H9 (cell line): ENCODE measurements around the gene PIM3. TPM values are rescaled to one million over a fixed set of nuclear protein-coding genes. Genes with fewer than 3 reads are reported as not detected.
A peak's percentile ranks its signal among the peaks of the same experiment; 100 is the strongest.

ENCODE experiments used
- DNase-seq: peaks from one replicate; pipeline ENCODE4 v3.0.0-alpha.2; 2017
- H2AFZ ChIP-seq: one replicate; pipeline ENCODE4 v1.6.1; 2013; ENCODE audit warnings: mild to moderate bottlenecking, low read length, control low read depth, moderate library complexity
- H2AK5ac ChIP-seq: 2 replicates; pipeline ENCODE4 v1.6.1; 2013; ENCODE audit warnings: low read length, control low read depth, mixed read lengths; ENCODE audit not compliant: insufficient read length
- H2BK120ac ChIP-seq: one replicate; pipeline ENCODE4 v1.6.1; 2013; ENCODE audit warnings: low read depth, mild to moderate bottlenecking, low read length, control low read depth, inconsistent platforms; ENCODE audit not compliant: poor library complexity, severe bottlenecking
- H2BK12ac ChIP-seq: 2 replicates; pipeline ENCODE4 v1.6.1; 2013; ENCODE audit warnings: low read length, control low read depth, mixed read lengths, low read depth; ENCODE audit not compliant: insufficient read length
- H2BK15ac ChIP-seq: 2 replicates; pipeline ENCODE4 v1.6.1; 2013; ENCODE audit warnings: low read depth, low read length, control low read depth
- H2BK20ac ChIP-seq: one replicate; pipeline ENCODE4 v1.6.1; 2013; ENCODE audit warnings: low read depth, mild to moderate bottlenecking, low read length, control low read depth, inconsistent platforms; ENCODE audit not compliant: poor library complexity, severe bottlenecking
- H2BK5ac ChIP-seq: 2 replicates; pipeline ENCODE4 v1.6.1; 2013; ENCODE audit warnings: low read length, control low read depth, mixed read lengths; ENCODE audit not compliant: insufficient read length
- H3K14ac ChIP-seq: 2 replicates; pipeline ENCODE4 v1.6.1; 2013; ENCODE audit warnings: low read length, control low read depth; ENCODE audit not compliant: insufficient read depth
- H3K18ac ChIP-seq: 2 replicates; pipeline ENCODE4 v1.6.1; 2013; ENCODE audit warnings: low read depth, mild to moderate bottlenecking, mixed read lengths, low read length, control low read depth; ENCODE audit not compliant: insufficient read length
- H3K23ac ChIP-seq: 2 replicates; pipeline ENCODE4 v1.6.1; 2013; ENCODE audit warnings: low read length, control low read depth, mixed read lengths, low read depth; ENCODE audit not compliant: insufficient read length
- H3K23me2 ChIP-seq: 2 replicates; pipeline ENCODE4 v1.6.1; 2013; ENCODE audit warnings: low read depth, mild to moderate bottlenecking, mixed read lengths, low read length, control low read depth; ENCODE audit not compliant: insufficient read length, poor library complexity, severe bottlenecking
- H3K27ac ChIP-seq: 2 replicates; pipeline ENCODE4 v1.5.1; 2013; ENCODE audit warnings: low read length, control low read depth, mixed read lengths, low read depth; ENCODE audit not compliant: insufficient read length
- H3K27me3 ChIP-seq: 2 replicates; pipeline ENCODE4 v1.6.1; 2013; ENCODE audit warnings: low read length, control low read depth, inconsistent platforms; ENCODE audit not compliant: insufficient read depth
- H3K4ac ChIP-seq: 2 replicates; pipeline ENCODE4 v1.6.1; 2013; ENCODE audit warnings: low read depth, mild to moderate bottlenecking, control low read depth, inconsistent platforms, low read length, moderate library complexity
- H3K4me1 ChIP-seq: 2 replicates; pipeline ENCODE4 v1.6.1; 2013; ENCODE audit warnings: low read length, control low read depth, inconsistent platforms; ENCODE audit not compliant: insufficient read depth
- H3K4me2 ChIP-seq: 2 replicates; pipeline ENCODE4 v1.6.1; 2013; ENCODE audit warnings: low read length, control low read depth, mixed read lengths; ENCODE audit not compliant: insufficient read length, insufficient read depth
- H3K56ac ChIP-seq: 2 replicates; pipeline ENCODE4 v1.6.1; 2013; ENCODE audit warnings: low read depth, mild to moderate bottlenecking, mixed read lengths, low read length, control low read depth; ENCODE audit not compliant: insufficient read length
- H3K79me1 ChIP-seq: 2 replicates; pipeline ENCODE4 v1.6.1; 2013; ENCODE audit warnings: low read depth, mild to moderate bottlenecking, moderate library complexity, low read length, control low read depth, inconsistent platforms; ENCODE audit not compliant: insufficient read depth, poor library complexity, severe bottlenecking
- H3K79me2 ChIP-seq: 2 replicates; pipeline ENCODE4 v1.6.1; 2013; ENCODE audit warnings: low read length, control low read depth, inconsistent platforms; ENCODE audit not compliant: insufficient read depth
- H3K9ac ChIP-seq: 2 replicates; pipeline ENCODE4 v1.6.1; 2013; ENCODE audit warnings: low read length, control low read depth, mixed read lengths; ENCODE audit not compliant: insufficient read length; ENCODE audit errors: extremely low read depth
- H3K9me3 ChIP-seq: one replicate; pipeline ENCODE4 v1.6.1; 2013; ENCODE audit warnings: low read depth, low read length, inconsistent platforms; ENCODE audit not compliant: control insufficient read depth
- H3T11ph ChIP-seq: one replicate; pipeline ENCODE4 v1.6.1; 2013; ENCODE audit warnings: mild to moderate bottlenecking, low read length, control low read depth, inconsistent platforms
- H4K20me1 ChIP-seq: one replicate; pipeline ENCODE4 v1.6.1; 2013; ENCODE audit not compliant: control insufficient read depth, insufficient read length, insufficient read depth
- H4K5ac ChIP-seq: 2 replicates; pipeline ENCODE4 v1.6.1; 2013; ENCODE audit warnings: low read depth, mild to moderate bottlenecking, mixed read lengths, low read length, control low read depth; ENCODE audit not compliant: insufficient read length
- H4K8ac ChIP-seq: replicated peaks from 2 replicates; pipeline ENCODE4 v1.6.1; 2013; ENCODE audit warnings: low read length, control low read depth, mixed read lengths, low read depth; ENCODE audit not compliant: insufficient read length
- H4K91ac ChIP-seq: 2 replicates; pipeline ENCODE4 v1.6.1; 2013; ENCODE audit warnings: low read depth, mild to moderate bottlenecking, moderate library complexity, mixed read lengths, low read length, control low read depth; ENCODE audit not compliant: insufficient read length
- H3K27ac Mint-ChIP-seq, 3 experiments: 2 replicates in 2 of 3; 3 replicates in 1 of 3; pipeline ENCODE4 v1.8.0; 2020 to 2021; ENCODE audit warnings: mixed read lengths in 3 of 3, mild to moderate bottlenecking in 1 of 3, moderate library complexity in 1 of 3
- H3K27me3 Mint-ChIP-seq: 2 replicates; pipeline ENCODE4 v1.8.0; 2021; ENCODE audit warnings: low read depth, mild to moderate bottlenecking, moderate library complexity, mixed read lengths
- H3K36me3 Mint-ChIP-seq, 3 experiments: 2 replicates in 2 of 3; 3 replicates in 1 of 3; pipeline ENCODE4 v1.8.0; 2020 to 2021; ENCODE audit warnings: low read depth in 3 of 3, mixed read lengths in 3 of 3; ENCODE audit not compliant: insufficient read depth in 1 of 3
- H3K4me1 Mint-ChIP-seq, 2 experiments: 2 replicates each; pipeline ENCODE4 v1.8.0; 2020; ENCODE audit warnings: mixed read lengths in 2 of 2
- H3K4me3 Mint-ChIP-seq, 2 experiments: 2 replicates in 1 of 2; 3 replicates in 1 of 2; pipeline ENCODE4 v1.8.0; 2020 to 2021; ENCODE audit warnings: mild to moderate bottlenecking in 2 of 2, mixed read lengths in 2 of 2, moderate library complexity in 1 of 2
- H3K9me3 Mint-ChIP-seq, 2 experiments: 2 replicates in 1 of 2; 3 replicates in 1 of 2; pipeline ENCODE4 v1.8.0; 2020; ENCODE audit warnings: mild to moderate bottlenecking in 2 of 2, mixed read lengths in 2 of 2, moderate library complexity in 1 of 2
- CTCF ChIP-seq: fragments of 200-600 bp; sonication (generic); conservative IDR thresholded peaks from 3 replicates; pipeline ENCODE4 v1.8.0; 2021; ENCODE audit warnings: antibody characterized with exemption, mild to moderate bottlenecking
- WGBS: extraction: QIAGEN DNeasy Blood & Tissue Kit; methylation state at CpG from one replicate; pipeline ENCODE4 v1.1.7; 2013; ENCODE audit warnings: missing lambda C conversion rate, low lambda C conversion rate, mixed read lengths; ENCODE audit not compliant: insufficient read length; ENCODE audit errors: extremely low coverage; 5-methylcytosine and 5-hydroxymethylcytosine counted together
- long read RNA-seq: library from polyadenylated mRNA; unstranded; transcript quantifications from one replicate; pipeline ENCODE4 v2.0.0, GENCODE V29; 2020
- total RNA-seq: library from RNA; stranded (reverse); gene quantifications from 2 replicates; pipeline ENCODE4 v1.2.1, GENCODE V29; 2021

The PIM3 gene
- total RNA-seq = 43.4 and 45.1 TPM in 2 replicates
- long read RNA-seq, transcript PIM3-201 (6 exons, 2,369 nt) = major isoform, 19 of 31 reads
- long read RNA-seq, partial matches to known transcripts = 12 of 31 reads
- long read RNA-seq, other reads (novel, unspliced or antisense) = 0 of 31 reads

- H3K4ac ChIP-seq = no peak within 1 kb of the TSS
- WGBS = no CpG with 5 or more reads among the region's 137 CpGs
- H3K4me1 Mint-ChIP-seq = peaks cover 2 to 10% of the 10 kb centered on the region in 2 experiments; a peak in 2 of 4 replicates
Observed at GRCh38 chr22:49960159-49961004, at the start of gene PIM3. Gene PIM3 (plus strand): TSS chr22:49960772. CDS start chr22:49960948, 176 bp downstream.

More at GRCh38 chr22:49960159-49961004, at the start of gene PIM3:
- Histone ChIP-seq H3K4me2 (peak within 1 kb of the TSS; percentile 54), H3K4me1 (no peaks in the 10 kb centered on the region), H3K27me3 (no peaks in the 10 kb centered on the region), H3K23ac (no peak within 1 kb of the TSS), H3T11ph (no peak within 1 kb of the TSS), H3K79me2 (peaks cover 3% of the 10 kb centered on the region; the same call in 1 of the 2 replicates), H4K20me1 (no peaks in the 10 kb centered on the region), H2AFZ (no peak within 1 kb of the TSS), H2BK5ac (no peak within 1 kb of the TSS), H3K9ac (peak within 1 kb of the TSS; percentile 77), H2AK5ac (no peak within 1 kb of the TSS), H3K9me3 (no peaks in the 10 kb centered on the region), H3K14ac (peak within 1 kb of the TSS; percentile 74), H2BK120ac (no peak within 1 kb of the TSS), H4K91ac (no peak within 1 kb of the TSS), H2BK15ac (no peak within 1 kb of the TSS), H3K56ac (no peak within 1 kb of the TSS), H2BK12ac (no peak within 1 kb of the TSS), H3K27ac (no peak within 1 kb of the TSS), H4K5ac (no peak within 1 kb of the TSS), H3K18ac (peak within 1 kb of the TSS; percentile 37), H4K8ac (no peak within 1 kb of the TSS), H3K23me2 (no peaks in the 10 kb centered on the region), H2BK20ac (no peak within 1 kb of the TSS), H3K79me1 (peaks cover 6% of the 10 kb centered on the region)
- Mint-ChIP-seq H3K36me3 (peaks cover 8 to 17% (median 14%) of the 10 kb centered on the region in 3 experiments; a peak in 6 of 7 replicates), H3K27me3 (peaks cover 4% of the 10 kb centered on the region), H3K9me3 (no peaks in the 10 kb centered on the region), H3K4me3 (peak within 1 kb of the TSS; percentile 84 to 88), H3K27ac (no peak within 1 kb of the TSS)
- DNase-seq = peak; percentile 94
- no peak for TF ChIP-seq CTCF
